ENCODE data around the gene TBC1D10B.
"Not testable (repeated sequence)": the region's sequence is repeated elsewhere in the genome, so short reads cannot be mapped to it uniquely, and the experiment has no call there.

The TBC1D10B gene

GRCh38 chr16:30324220-30324619 lies 46.1 kb downstream of the TBC1D10B start:
- not testable (repeated sequence) for DNase-seq

- not testable (repeated sequence) for DNase-seq
Observed at GRCh38 chr16:30318647-30319046, 51.6 kb downstream of the TBC1D10B start.

- DNase-seq, result not testable (repeated sequence)
Observed at GRCh38 chr16:30310937-30311336, 59.4 kb downstream of the TBC1D10B start.

GRCh38 chr16:30309255-30309654 lies 61.0 kb downstream of the TBC1D10B start:
- not testable (repeated sequence) for DNase-seq

Measured in fibroblast of skin of scalp (primary cell).